ENCODE results near the gene KMT2B.
A peak's percentile ranks its signal among the peaks of the same experiment; 100 is the strongest.

Gene KMT2B

DNA sequence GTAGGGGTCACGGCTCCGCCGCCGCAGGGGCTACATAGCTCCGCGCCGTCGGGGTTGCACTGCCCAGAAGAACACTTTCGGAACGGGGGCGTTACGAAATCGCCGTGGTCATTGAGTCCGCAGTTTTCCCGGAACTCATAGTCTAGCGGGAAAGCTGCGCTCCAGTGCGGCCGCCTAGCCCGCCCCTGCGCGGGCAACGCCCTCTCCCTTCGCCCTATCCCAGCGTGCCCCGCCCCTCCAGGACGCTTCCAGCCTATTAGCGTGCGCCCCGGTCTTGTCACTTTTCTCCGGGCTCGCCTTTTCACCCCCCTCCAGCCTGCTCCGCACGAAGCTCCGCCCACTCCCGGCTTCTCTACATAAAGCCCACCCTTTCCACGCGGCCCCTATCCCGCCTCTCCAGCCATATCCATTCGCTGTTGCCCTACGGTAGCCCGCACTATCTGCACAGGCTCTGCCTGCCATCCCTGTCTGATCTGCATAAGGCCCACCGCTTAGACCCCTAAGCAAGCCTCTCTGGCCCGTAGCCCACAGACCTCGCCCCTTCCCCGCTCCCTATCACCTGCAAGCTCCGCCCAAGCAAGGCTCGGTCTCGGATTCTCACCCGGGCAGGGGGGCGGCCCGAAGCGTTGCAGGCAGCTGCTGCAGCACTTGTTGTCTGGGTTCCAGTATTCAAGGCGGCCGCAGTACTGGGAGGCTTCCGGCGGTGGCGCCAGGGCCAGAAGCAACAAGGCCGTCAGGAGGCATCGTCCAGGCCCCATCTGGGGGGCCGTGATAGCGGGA is 22.8 kb downstream of the KMT2B start:
- peak; percentile 96 for DNase-seq

DNA sequence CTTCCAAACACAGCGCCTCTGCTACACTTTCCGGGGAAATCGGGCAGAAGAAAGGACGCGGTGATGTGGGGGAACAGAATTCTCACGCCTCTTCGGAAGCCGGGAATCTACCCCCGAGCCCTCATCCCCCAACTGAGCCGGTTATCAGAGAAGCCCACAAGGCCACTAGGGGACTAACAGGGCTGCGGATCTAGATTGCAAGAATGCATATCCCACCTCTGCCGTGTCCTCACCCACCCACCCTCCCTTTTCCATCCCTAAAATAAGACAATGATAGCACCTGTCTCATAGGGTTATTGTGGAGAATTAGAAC is 23.4 kb downstream of the KMT2B start:
- DNase-seq: no peak

DNA sequence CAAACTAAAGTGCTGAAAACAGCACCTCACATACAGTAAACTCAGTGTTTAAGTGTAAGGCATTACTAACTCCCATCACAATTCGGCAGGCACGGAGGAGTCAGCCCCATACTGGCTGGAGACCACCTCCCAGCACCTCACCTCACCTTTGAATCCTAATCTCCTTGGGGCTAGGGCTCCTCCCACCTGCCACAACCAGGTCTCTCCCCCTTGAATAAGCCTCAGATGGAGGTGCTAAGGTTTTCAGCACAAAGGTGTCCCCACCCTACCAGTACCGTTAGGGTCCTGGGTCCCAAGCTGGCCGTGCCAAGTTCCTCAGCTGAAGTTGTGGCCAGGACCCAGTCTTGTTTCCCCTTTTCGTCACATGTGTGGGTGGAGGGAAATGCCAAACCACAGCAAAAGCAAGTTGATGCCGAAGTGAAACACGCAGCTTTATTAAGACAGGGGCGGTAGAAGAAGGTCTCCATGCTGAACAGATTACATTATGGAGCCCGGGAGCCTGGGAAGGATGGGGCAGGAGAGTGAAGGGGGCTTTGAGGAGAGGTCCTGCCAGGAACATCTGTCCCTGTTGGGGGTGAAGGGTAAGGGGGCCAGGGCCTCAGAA is 24.4 kb downstream of the KMT2B start, which contains the start of gene IGFLR1:
IGFLR1 (minus strand) TSS at position 332 of the 604 bp plus-strand sequence. CDS start 1,272 bp downstream, outside the sequence.
- DNase-seq: no peak

DNA sequence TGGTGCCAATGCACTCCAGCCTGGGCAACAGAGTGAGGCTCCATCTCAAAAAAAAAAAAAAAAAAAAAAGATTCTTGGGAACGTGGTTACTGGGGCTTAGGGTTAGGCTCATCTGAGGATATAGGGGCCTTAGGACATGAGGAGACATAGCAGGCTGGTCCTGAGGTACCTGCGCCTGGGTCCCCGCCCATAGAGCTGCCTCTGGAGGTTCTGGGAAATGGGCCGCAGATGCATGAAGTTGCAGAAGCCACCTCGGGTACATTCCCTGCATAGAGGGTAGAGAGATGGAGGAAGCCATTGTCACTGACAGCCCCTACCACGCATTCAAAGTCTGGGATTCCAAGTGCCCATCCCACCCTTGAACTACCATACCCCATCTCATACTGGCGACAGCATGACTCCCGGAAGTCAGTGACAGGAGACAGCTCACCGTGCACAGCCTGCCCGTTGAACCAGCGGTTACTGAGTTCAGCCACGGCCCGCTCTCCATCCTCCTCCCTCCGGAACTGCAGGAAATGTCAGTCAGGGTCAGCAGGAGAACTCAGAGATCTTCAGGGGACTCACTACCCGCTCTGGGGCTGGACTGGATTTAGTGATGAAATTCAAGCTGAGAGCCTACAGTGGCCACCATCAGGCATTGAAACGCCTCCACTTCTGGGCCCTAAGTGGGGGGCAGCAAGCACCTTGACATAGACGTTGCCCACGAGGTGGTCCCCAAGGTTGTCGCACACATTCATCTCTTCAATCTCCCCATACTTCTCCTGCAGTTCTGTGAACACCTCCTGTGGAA is 26.0 kb downstream of the KMT2B start:
- no peak for DNase-seq

DNA sequence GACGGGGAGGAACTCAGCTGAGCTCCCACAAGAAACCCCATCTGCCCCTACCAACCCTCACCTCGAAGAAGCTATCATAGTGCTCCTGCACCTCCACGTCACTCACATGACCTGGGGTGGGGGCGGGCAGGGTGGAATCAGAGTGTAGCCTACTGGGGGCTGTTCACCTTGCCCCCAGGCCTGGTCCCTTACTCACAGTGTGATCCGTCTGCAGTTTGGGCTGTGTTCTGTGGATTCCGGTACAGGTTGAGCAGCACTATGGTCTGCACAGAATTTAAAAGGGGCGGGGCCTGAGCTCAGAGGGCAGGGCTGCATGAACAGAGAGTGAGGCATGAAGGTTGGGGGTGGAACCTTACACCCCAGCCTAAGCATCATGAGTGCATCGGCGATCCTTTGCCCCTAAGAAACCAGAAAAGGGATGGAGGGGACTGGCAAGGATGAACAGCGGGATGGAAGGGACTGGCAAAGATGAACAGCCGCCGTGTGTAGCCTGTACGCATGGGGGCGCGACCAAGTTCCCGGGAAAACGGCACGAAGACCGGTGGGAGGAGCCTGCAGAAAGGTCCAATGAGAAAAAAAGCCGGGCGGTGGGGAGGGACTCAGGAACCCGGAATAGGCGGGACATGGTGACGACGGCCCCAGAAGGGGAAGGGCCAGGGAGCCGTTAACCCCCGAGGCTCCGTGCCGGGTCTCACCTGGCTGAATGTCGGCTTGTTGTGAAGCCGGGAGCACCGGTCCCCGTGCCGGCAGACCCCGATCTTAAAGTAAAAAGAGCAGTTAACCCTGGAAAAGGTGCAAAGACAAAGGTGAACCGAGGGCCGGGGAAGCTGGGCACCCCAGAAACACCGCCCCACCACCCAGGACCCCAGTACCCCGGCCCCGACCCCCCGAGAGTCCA is 26.9 kb downstream of the KMT2B start:
- DNase-seq: peak; percentile 97

DNA sequence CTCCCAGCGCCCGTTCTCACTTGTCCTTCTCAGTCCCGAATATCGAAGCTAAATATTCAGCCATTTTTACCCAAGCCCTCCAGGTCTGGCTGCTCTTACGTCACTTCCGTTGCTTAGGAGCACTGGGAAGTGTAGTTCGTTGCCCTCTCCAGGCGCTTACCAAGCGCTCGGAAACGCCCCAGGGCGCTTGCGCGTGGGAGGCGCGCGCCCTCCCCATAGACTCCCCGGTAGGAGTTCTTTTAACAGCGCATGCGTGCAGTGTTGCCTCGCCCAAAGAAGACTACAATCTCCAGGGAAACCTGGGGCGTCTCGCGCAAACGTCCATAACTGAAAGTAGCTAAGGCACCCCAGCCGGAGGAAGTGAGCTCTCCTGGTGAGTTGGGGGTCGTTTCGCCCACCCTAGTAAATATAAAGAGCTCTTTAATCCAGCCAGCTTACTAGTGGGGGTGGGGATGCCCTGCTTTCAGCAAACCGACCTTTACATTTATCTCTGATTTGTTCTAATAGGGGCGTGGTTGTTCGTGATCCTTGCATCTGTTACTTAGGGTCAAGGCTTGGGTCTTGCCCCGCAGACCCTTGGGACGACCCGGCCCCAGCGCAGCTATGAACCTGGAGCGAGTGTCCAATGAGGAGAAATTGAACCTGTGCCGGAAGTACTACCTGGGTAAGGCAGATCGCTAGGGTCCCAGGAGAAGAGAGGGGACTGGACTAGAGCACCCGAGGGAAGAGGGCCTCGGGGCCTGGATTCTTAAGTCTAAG is 27.7 kb downstream of the KMT2B start, which contains the start of the genes PSENEN and U2AF1L4:
PSENEN (plus strand) TSS at position 324 of the 759 bp plus-strand sequence; CDS start at position 604, 280 bp downstream.
U2AF1L4 (minus strand) TSS at position 91 of the 759 bp plus-strand sequence; CDS start at position 64, 27 bp downstream.
- peak; percentile 99 for DNase-seq

DNA sequence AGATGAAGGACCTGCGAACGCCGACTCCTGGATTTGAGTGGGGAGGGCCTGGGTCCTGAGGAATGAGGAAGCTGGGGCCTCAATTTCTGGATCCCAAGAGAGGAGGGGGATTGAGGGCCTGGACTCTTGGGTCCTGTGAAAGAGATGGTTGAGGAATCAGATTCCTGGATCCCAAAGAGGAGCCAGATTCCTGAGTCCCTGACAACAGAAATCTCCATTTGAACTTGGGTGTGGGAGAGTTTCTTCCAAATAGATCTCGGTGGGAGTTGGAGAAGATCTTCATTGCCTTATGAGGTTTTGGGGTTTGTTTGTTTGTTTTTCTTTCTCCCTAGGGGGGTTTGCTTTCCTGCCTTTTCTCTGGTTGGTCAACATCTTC is 28.3 kb downstream of the KMT2B start:
- no peak for DNase-seq

DNA sequence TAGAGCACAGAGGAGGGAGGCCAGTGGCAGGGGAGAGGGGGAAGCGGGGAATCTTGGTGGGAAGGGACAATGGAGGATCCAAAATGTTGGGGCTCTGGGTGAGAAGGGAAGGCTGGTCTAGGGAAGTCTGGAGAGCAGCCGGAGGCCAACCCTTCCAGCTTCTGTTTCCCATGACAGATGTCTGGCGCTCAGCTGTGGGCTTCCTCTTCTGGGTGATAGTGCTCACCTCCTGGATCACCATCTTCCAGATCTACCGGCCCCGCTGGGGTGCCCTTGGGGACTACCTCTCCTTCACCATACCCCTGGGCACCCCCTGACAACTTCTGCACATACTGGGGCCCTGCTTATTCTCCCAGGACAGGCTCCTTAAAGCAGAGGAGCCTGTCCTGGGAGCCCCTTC is 28.7 kb downstream of the KMT2B start:
- DNase-seq: no peak

DNA sequence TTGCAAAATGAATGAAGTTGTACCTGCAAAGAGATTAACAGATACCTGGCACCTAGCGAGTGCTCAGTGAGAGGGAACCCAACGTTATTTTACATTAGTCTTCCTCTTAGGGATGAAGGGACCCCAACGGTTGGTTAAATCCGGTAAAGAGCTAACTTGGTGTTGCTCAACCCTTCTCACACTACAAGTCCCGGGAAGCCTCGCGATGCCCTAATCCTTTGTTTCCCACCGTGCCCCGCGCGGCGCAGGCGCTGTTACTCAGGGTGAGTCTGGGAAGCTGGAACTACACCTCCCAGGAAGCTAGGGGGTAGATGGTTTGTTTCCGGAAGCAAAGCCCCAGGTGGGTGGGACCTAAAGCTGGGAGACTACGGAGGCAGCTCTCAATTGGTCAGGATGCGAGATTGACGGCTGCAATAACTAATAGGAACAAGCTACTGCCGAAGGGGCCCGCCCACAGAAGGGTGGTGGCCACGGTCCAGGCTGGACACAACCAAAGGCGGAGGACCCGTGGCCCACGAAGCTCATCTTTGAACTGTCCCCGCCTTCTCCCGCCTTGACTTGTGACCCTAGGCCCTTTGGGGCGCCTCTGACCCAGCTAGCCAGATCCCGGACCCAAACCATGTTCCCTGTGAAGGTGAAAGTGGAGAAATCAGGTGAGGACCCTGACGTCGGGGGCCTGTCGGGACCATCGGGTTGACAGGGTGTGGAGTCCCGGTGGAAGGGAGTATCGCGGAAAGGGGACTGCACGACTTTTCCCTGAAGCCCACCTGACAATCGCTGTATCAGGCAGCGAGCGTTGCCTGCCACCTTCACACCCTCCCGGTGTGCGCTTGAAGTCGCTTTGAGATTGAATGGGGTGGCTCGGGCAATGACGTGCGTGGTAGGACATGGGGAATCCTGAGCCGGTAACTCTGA is 30.6 kb downstream of the KMT2B start, which contains the start of gene LIN37:
LIN37 (plus strand) TSS at position 471 of the 915 bp plus-strand sequence; CDS start at position 620, 149 bp downstream.
- peak; percentile 99 for DNase-seq

DNA sequence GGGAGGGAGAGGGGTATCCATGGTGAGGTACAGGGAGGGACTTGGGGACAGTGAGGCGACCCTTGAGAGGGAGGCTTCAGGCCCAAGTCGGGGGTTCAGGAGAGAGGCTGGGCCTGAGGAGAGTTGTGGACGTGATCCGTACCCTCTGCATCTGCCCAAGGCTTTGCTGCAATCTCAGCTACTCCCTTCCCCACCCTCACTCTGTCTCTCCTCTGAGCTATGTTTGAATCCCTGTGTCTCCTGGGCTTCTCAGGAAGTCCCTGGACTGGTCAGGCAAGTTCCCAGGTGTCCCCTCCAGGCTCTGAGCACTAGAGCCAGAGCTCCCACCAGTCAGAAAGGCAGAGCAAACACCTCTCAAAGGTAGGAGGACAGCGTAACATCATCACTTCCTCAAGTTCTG is 32.4 kb downstream of the KMT2B start:
- DNase-seq: no peak

DNA sequence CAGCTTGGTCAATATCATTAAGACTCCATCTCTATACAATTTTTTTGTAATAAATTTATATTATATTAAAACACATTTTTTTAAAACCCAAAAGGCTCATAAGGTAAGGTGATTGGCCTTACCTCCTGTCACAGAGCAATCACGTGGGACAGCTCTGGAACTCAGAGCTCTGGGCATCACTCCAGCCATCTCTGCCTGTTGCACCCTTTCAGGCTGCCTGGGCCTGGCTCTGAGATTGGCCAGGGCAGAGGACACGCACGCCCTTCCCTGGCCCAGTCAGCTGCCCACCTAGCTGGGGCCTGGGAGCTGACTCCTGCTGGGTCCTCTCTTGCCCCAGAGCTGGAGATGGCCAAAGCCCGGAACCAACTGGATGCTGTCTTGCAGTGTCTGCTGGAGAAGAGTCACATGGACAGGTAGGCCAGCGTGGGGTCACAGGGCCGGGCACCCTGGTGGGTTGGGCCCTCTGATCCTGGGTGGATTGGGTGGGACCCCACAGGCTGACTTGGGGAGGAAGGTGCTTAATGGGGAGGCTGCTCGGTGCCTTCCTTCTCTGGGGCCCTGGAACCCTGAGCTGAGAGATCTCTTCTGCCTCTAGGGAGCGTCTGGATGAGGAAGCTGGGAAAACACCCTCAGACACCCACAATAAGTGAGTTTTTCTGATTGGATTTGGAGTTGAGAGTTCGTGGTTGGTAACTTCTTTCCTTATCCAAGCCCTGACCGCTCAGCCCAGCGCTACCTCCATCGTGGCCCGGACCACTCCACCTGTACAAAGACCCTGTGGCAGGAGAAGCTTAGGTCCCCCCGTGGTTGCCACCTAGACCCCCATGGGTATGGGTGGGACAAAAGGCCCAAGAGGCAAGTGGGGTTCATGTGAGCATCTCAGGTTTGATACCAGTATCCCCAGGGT is 34.3 kb downstream of the KMT2B start:
- no peak for DNase-seq

DNA sequence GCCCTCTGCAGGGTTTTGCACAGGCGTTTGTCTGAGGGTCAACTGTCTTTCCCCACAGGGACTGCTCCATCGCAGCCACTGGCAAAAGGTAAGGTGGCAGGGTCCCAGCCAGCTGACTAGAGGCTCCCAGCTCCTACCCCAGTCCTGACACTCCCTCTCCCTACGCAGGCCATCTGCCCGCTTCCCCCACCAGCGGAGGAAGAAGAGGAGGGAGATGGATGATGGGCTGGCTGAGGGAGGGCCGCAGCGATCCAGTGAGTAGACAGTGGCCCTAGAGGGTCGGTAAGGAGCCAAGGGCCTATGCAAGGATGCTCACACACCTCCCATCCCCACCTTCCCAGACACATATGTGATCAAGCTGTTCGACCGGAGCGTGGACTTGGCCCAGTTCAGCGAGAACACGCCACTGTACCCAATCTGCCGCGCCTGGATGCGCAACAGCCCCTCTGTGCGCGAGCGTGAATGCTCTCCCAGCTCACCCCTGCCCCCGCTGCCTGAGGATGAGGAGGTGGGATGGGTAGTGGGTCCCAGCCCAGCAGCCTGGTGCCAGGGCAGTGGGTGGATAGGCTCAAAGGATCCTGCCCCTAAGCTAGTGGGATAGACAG is 35.0 kb downstream of the KMT2B start:
- no peak for DNase-seq

DNA sequence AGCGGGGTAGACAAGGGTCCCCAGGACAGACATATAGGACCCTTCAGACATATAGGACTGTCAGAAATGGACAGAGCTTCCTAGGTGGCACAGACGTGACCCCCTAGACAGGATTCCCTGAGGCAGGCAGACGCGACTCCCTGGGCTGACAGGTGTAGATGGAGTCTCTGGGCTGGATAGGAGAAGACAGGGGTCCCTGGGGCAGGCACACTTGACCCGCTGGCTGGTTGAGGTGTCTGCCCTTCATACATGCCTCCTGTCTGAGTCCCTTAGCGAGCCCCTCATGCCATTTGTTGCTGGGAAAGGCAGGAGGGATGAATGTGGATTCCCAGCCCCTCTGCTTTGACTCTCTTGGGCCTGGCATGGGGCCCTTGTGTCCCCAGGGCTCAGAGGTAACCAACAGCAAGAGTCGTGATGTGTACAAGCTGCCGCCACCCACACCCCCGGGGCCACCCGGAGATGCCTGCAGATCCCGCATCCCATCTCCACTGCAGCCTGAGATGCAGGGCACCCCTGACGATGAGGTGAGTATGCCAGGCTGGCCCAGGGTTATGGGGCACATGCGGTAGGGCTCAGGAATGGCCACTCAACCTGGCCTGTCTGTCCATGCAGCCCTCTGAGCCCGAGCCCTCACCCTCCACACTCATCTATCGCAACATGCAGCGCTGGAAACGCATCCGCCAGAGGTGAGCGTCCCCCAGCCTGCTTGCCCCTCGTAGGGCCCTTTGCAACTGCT is 36.0 kb downstream of the KMT2B start:
- DNase-seq: no peak

DNA sequence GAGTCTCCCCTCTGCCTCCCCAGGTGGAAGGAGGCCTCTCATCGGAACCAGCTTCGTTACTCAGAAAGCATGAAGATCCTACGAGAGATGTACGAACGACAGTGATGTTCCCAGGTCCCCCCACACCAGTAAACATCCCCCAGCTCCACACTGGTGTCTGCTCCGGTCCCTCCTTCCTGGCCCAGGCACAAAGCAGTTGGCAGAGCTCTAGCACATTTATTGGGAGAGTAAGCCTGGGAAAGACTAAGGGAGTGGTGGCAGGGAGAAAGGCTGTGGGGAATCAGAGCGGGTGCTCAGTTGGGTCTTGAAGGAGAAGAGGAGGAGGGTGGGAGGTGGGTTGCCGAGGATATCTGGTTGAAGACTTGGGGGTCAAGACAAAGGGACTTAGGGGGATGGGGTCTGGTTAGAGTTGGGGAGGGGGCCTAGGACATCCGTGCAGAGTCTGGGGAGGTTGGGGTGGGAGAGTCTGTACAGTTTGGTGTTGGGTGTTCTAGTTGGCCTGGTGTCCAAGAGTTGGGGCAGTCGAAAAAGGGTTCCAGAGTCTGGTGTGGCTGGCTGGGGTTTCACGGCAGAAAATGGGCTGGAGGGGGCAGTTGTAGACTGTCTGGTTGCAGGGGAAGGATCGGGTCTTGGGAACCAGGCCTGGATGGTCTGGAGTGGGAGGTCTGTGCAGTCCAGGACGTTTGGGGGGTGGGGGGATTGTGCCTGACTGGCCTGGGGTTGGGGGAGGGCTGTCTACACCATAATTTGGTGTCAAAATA is 36.7 kb downstream of the KMT2B start:
- no peak for DNase-seq

DNA sequence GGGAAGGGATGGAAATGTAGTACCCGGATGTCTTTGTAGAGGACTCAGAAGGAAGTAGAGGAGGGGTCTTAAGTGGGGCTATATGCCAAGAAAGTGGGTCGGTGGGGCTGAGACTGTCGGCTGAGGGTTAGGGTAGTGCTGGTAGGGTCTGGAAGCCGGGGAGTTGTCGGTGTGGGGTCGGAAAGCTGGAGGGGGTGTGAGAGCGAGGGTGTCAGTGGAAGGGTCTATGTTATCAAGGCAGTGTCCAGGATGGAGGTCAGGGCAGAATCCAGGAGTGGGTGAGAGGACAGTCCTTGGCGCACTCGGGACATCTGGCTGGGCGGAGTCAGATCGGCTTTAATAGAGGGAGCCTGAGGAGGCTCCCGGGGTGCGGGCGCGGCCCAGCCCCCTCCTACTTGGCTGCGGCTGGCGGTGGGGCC is 37.3 kb downstream of the KMT2B start:
- no peak for DNase-seq

DNA sequence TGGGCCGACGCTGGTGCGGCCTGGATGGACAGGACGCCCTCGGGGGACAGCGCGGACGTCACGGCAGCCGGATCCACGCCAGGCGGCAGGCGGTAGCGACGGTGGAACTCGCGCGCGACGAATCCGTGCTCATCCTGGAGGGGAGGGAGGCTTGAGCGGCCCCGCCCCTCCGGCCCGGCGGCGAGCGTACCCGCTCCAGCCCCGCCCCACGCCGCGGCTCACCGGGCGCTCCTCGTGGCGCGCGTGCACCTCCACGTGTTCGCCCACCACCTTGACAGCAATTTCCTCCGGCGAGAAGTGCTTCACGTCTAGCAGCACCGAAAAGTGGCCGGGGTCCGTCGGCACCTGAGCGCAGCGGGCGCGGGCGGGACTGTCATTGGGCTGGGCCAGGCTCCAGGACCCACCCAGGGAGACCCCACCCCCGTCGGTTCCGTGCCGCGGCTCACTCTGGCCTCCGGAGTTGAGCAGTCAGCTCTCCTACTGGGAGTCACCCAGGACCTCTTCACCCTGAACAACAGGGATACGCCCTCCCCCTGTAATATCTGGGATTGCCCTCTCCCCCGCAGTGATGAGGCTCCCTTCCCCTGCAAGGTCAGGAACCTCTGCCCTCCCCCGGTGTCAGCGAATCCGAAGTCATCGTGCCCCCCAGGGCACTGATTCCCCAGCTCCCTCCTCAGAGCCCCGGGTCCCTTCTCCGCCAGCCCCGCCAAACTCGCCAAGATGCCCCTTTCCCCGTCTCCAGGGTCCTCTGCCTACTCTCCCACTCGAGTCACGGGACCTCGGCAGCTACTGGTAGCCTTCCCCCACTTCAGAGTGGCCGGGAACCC is 38.0 kb downstream of the KMT2B start:
- peak; percentile 33 for DNase-seq
